Middle frontal gyrus (tissue), 1 donor: Measurements from ENCODE around the gene EIF4B.
A peak's percentile ranks its signal among the peaks of the same experiment; 100 is the strongest.

Source experiments
- DNase-seq: peaks from one replicate; pipeline ENCODE4 v3.0.0-alpha.2; 2015; ENCODE audit warnings: low spot score; ENCODE audit errors: extremely low spot score

The EIF4B gene

GRCh38 chr12:53046655-53047220 is 40.5 kb downstream of the EIF4B start:
- DNase-seq: no peak

GRCh38 chr12:53047221-53048032 is 41.2 kb downstream of the EIF4B start:
- no peak for DNase-seq

- no peak for DNase-seq
Measured at GRCh38 chr12:53048033-53048779, 42.0 kb downstream of the EIF4B start.

- DNase-seq: no peak
Measured at GRCh38 chr12:53048780-53049401, 42.6 kb downstream of the EIF4B start.

GRCh38 chr12:53049571-53050318 is 43.5 kb downstream of the EIF4B start, which contains the start of gene TNS2:
TSS of gene TNS2 (plus strand) at chr12:53050065. CDS start at chr12:53050186, 121 bp downstream.
- DNase-seq: no peak

- DNase-seq: no peak
Measured at GRCh38 chr12:53050426-53051057, 44.3 kb downstream of the EIF4B start.

- DNase-seq: peak; percentile 84
Measured at GRCh38 chr12:53051058-53051880, 45.0 kb downstream of the EIF4B start.

- DNase-seq: no peak
Measured at GRCh38 chr12:53051881-53052412, 45.7 kb downstream of the EIF4B start.

GRCh38 chr12:53052419-53053217 is 46.4 kb downstream of the EIF4B start:
- peak; percentile 73 for DNase-seq

- no peak for DNase-seq
Measured at GRCh38 chr12:53053218-53054111, 47.2 kb downstream of the EIF4B start.

- peak; percentile 88 for DNase-seq
Measured at GRCh38 chr12:53054112-53054878, 48.0 kb downstream of the EIF4B start.

GRCh38 chr12:53055471-53056266 is 49.4 kb downstream of the EIF4B start:
- DNase-seq: no peak

- no peak for DNase-seq
Measured at GRCh38 chr12:53056296-53056695, 50.0 kb downstream of the EIF4B start.

GRCh38 chr12:53056901-53057300 is 50.6 kb downstream of the EIF4B start:
- DNase-seq: no peak

- DNase-seq: no peak
Measured at GRCh38 chr12:53057816-53058500, 51.7 kb downstream of the EIF4B start.
